Hepatocyte (in vitro differentiated cells): ENCODE measurements around the gene EML4. TPM values are rescaled to one million over a fixed set of nuclear protein-coding genes. Genes with fewer than 3 reads are reported as not detected.

Experiments used
- DNase-seq: peaks from one replicate; pipeline ENCODE4 v3.0.0-alpha.2; 2016; ENCODE audit warnings: low spot score
- H2AFZ ChIP-seq: fragments of 200-600 bp; sonication (generic); 2 replicates; pipeline ENCODE4 v1.6.0; 2016; ENCODE audit warnings: antibody characterized with exemption, mild to moderate bottlenecking
- H3K27ac ChIP-seq: fragments of 200-600 bp; sonication (generic); 2 replicates; pipeline ENCODE4 v1.5.1; 2016; ENCODE audit warnings: mild to moderate bottlenecking
- H3K27me3 ChIP-seq: fragments of 200-600 bp; sonication (generic); 2 replicates; pipeline ENCODE4 v1.6.1; 2016
- H3K36me3 ChIP-seq: fragments of 200-600 bp; sonication (generic); replicated peaks from 2 replicates; pipeline ENCODE4 v1.5.1; 2016; ENCODE audit warnings: low read depth; ENCODE audit not compliant: insufficient read depth
- H3K4me1 ChIP-seq: fragments of 200-600 bp; sonication (generic); 2 replicates; pipeline ENCODE4 v1.5.1; 2016; ENCODE audit warnings: mild to moderate bottlenecking, moderate library complexity; ENCODE audit not compliant: insufficient read depth
- H3K4me2 ChIP-seq: fragments of 200-600 bp; sonication (generic); 2 replicates; pipeline ENCODE4 v1.6.0; 2016
- H3K4me3 ChIP-seq: fragments of 200-600 bp; sonication (generic); 2 replicates; pipeline ENCODE4 v1.5.1; 2016; ENCODE audit warnings: mild to moderate bottlenecking
- H3K79me2 ChIP-seq: fragments of 200-600 bp; sonication (generic); 2 replicates; pipeline ENCODE4 v1.6.0; 2017; ENCODE audit warnings: mild to moderate bottlenecking
- H3K9me2 ChIP-seq: fragments of 200-600 bp; sonication (generic); replicated peaks from 2 replicates; pipeline ENCODE4 v1.6.0; 2017; ENCODE audit warnings: mild to moderate bottlenecking; ENCODE audit not compliant: insufficient read depth
- H3K9me3 ChIP-seq: fragments of 200-600 bp; sonication (generic); 2 replicates; pipeline ENCODE4 v1.5.1; 2016; ENCODE audit warnings: low read depth, mild to moderate bottlenecking
- H4K20me1 ChIP-seq: fragments of 200-600 bp; sonication (generic); 2 replicates; pipeline ENCODE4 v1.6.0; 2016; ENCODE audit warnings: mild to moderate bottlenecking; ENCODE audit not compliant: insufficient read depth, poor library complexity, severe bottlenecking
- CTCF ChIP-seq: fragments of 200-600 bp; sonication (generic); IDR thresholded peaks from 2 replicates; pipeline ENCODE4 v1.5.1; 2016; ENCODE audit warnings: antibody characterized with exemption, mild to moderate bottlenecking; ENCODE audit not compliant: poor library complexity
- EZH2 ChIP-seq: fragments of 200-600 bp; sonication (generic); IDR thresholded peaks from 2 replicates; pipeline ENCODE4 v1.6.1; 2016; ENCODE audit warnings: antibody characterized with exemption, mild to moderate bottlenecking, borderline replicate concordance
- EZH2phosphoT487 ChIP-seq: fragments of 200-600 bp; sonication (generic); IDR thresholded peaks from one replicate; pipeline ENCODE4 v1.6.1; 2018; ENCODE audit warnings: antibody characterized with exemption, mild to moderate bottlenecking, low read depth, moderate library complexity; ENCODE audit not compliant: unreplicated experiment, severe bottlenecking
- WGBS: methylation state at CpG from one replicate; pipeline ENCODE4 v1.1.6; 2016; ENCODE audit warnings: low lambda C conversion rate; ENCODE audit errors: missing lambda C conversion rate; 5-methylcytosine and 5-hydroxymethylcytosine counted together
- polyA plus RNA-seq: library from polyadenylated mRNA; unstranded; fragments of >200 nt; fragmentation: Nextera tagmentation; extraction: Ambion mirVana; gene quantifications from 2 replicates; pipeline ENCODE4 v1.2.1, GENCODE V29; 2016
- total RNA-seq: library from RNA; depleted of rRNA; stranded (reverse); fragments of >200 nt; gene quantifications from 2 replicates; pipeline ENCODE4 v1.2.3, GENCODE V29; 2014

The EML4 gene
- total and polyA plus RNA-seq, 2 experiments from 2014 or later = 49.9 to 86.8 TPM

GRCh38 chr2:42335514-42336104 is 166.5 kb downstream of the EML4 start:
- Histone ChIP-seq H3K36me3 (no peaks in the 10 kb centered on the region), H4K20me1 (no peaks in the 10 kb centered on the region)
- WGBS = 99% methylated on average over 10 of the region's 10 CpGs

GRCh38 chr2:42336361-42336965 is 167.3 kb downstream of the EML4 start:
- Histone ChIP-seq H4K20me1 (no peaks in the 10 kb centered on the region), H3K36me3 (no peaks in the 10 kb centered on the region)

More at GRCh38 chr2:42335514-42336104, 166.5 kb downstream of the EML4 start:
- Histone ChIP-seq H2AFZ (no peak overlapping the region), H3K4me2 (no peak overlapping the region), H3K4me1 (no peaks in the 10 kb centered on the region), H3K9me3 (no peaks in the 10 kb centered on the region), H3K27me3 (no peaks in the 10 kb centered on the region), H3K27ac (no peak overlapping the region), H3K4me3 (no peak overlapping the region), H3K79me2 (peaks cover 2% of the 10 kb centered on the region), H3K9me2 (no peaks in the 10 kb centered on the region)
- DNase-seq = no peak
- no peak for TF ChIP-seq EZH2
- no peak for TF ChIP-seq EZH2phosphoT487
- no peak for TF ChIP-seq CTCF

GRCh38 chr2:42337356-42337820 is 168.2 kb downstream of the EML4 start:
- Histone ChIP-seq H2AFZ (no peak overlapping the region), H3K9me2 (no peaks in the 10 kb centered on the region), H3K27me3 (no peaks in the 10 kb centered on the region), H3K9me3 (no peaks in the 10 kb centered on the region), H3K4me1 (peaks cover 6% of the 10 kb centered on the region), H3K36me3 (no peaks in the 10 kb centered on the region), H3K4me3 (no peak overlapping the region), H3K27ac (no peak overlapping the region), H3K4me2 (no peak overlapping the region), H3K79me2 (peaks cover 18% of the 10 kb centered on the region), H4K20me1 (no peaks in the 10 kb centered on the region)
- no peak for TF ChIP-seq EZH2phosphoT487
- TF ChIP-seq CTCF = no peak
- no peak for TF ChIP-seq EZH2
- WGBS = 95% methylated on average over 5 of the region's 5 CpGs
- DNase-seq = no peak

More at GRCh38 chr2:42336361-42336965, 167.3 kb downstream of the EML4 start:
- WGBS = 98% methylated on average over 9 of the region's 9 CpGs
- Histone ChIP-seq H3K4me1 (no peaks in the 10 kb centered on the region), H2AFZ (no peak overlapping the region), H3K79me2 (peaks cover 9% of the 10 kb centered on the region), H3K9me3 (no peaks in the 10 kb centered on the region), H3K4me2 (no peak overlapping the region), H3K27me3 (no peaks in the 10 kb centered on the region), H3K27ac (no peak overlapping the region), H3K4me3 (no peak overlapping the region), H3K9me2 (no peaks in the 10 kb centered on the region)
- no peak for DNase-seq
- TF ChIP-seq EZH2phosphoT487 (no peak), EZH2 (no peak), CTCF (no peak)
